Dermis blood vessel endothelial cell (primary cell): ENCODE measurements around the gene USH2A. TPM values are rescaled to one million over a fixed set of nuclear protein-coding genes. Genes with fewer than 3 reads are reported as not detected.

ENCODE experiments used
- DNase-seq: peaks from one replicate; pipeline ENCODE4 v3.0.0; 2010
- total RNA-seq: library from RNA; depleted of rRNA; stranded (reverse); fragments of >200 nt; gene quantifications from 2 replicates; pipeline ENCODE4 v1.2.3, GENCODE V29; 2014

The USH2A gene
- total RNA-seq, 1 donor from 2014 or later: not detected

- DNase-seq: no peak
These were observed 742.2 kb downstream of the USH2A start for GRCh38 chr1:215681041-215681440.

- DNase-seq: no peak
These were observed 744.0 kb downstream of the USH2A start for GRCh38 chr1:215679231-215679630.

GRCh38 chr1:215677112-215677511, 746.1 kb downstream of the USH2A start:
- DNase-seq: no peak

GRCh38 chr1:215673943-215674342, 749.3 kb downstream of the USH2A start:
- no peak for DNase-seq

GRCh38 chr1:215672482-215672881, 750.8 kb downstream of the USH2A start:
- no peak for DNase-seq

GRCh38 chr1:215669806-215670491, 753.3 kb downstream of the USH2A start:
- no peak for DNase-seq

- DNase-seq: no peak
These were observed 755.5 kb downstream of the USH2A start for GRCh38 chr1:215667761-215668160.

- no peak for DNase-seq
These were observed 758.0 kb downstream of the USH2A start for GRCh38 chr1:215665215-215665614.

- DNase-seq: no peak
These were observed 762.2 kb downstream of the USH2A start for GRCh38 chr1:215661033-215661432.

- DNase-seq: no peak
These were observed 763.0 kb downstream of the USH2A start for GRCh38 chr1:215660259-215660658.

- DNase-seq: no peak
These were observed 766.2 kb downstream of the USH2A start for GRCh38 chr1:215657047-215657446.

- DNase-seq: no peak
These were observed 770.9 kb downstream of the USH2A start for GRCh38 chr1:215652371-215652770.

GRCh38 chr1:215651867-215652266, 771.4 kb downstream of the USH2A start:
- DNase-seq: no peak

GRCh38 chr1:215650446-215651149, 772.6 kb downstream of the USH2A start:
- DNase-seq: no peak

- no peak for DNase-seq
These were observed 774.3 kb downstream of the USH2A start for GRCh38 chr1:215648957-215649356.

- no peak for DNase-seq
These were observed 775.5 kb downstream of the USH2A start for GRCh38 chr1:215647738-215648137.

- DNase-seq: no peak
These were observed 777.4 kb downstream of the USH2A start for GRCh38 chr1:215645861-215646260.

GRCh38 chr1:215645182-215645581, 778.1 kb downstream of the USH2A start:
- DNase-seq: no peak

- no peak for DNase-seq
These were observed 779.5 kb downstream of the USH2A start for GRCh38 chr1:215643592-215644321.

GRCh38 chr1:215640429-215641148, 782.7 kb downstream of the USH2A start:
- no peak for DNase-seq

- no peak for DNase-seq
These were observed 786.1 kb downstream of the USH2A start for GRCh38 chr1:215637041-215637573.

GRCh38 chr1:215636258-215636965, 786.8 kb downstream of the USH2A start:
- DNase-seq: no peak
